B cell (primary cell): ENCODE results near the gene KCNK2. TPM values are rescaled to one million over a fixed set of nuclear protein-coding genes. Genes with fewer than 3 reads are reported as not detected.

Source experiments
- ATAC-seq: fragments of 200-7000 bp; cut with Tn5 transposase; one replicate; pipeline ENCODE4 v1.10.0; 2021; ENCODE audit warnings: low read depth, mild to moderate bottlenecking, moderate number of reproducible peaks, moderate library complexity
- CTCF ChIA-PET: fragments of 350-600 bp; sonication (Branson Sonifier 250); formaldehyde crosslinking; loops from one replicate; lab custom pipeline; 2021; ENCODE audit warnings: antibody characterized with exemption, inconsistent platforms; lab: Charles Lee
- POLR2A ChIA-PET: fragments of 350-600 bp; sonication (Branson Sonifier 250); formaldehyde crosslinking; loops from one replicate; lab custom pipeline; 2021; ENCODE audit warnings: antibody characterized with exemption; lab: Charles Lee
- DNase-seq: peaks from one replicate; pipeline ENCODE4 v3.0.0; 2013
- H2AFZ ChIP-seq: 2 replicates; pipeline ENCODE4 v1.6.1; 2012; ENCODE audit warnings: mild to moderate bottlenecking, low read depth, low read length; ENCODE audit not compliant: insufficient read depth, poor library complexity, severe bottlenecking
- H3K27ac ChIP-seq, 2 donors: 1 replicate in 1 of 2; 2 replicates in 1 of 2; pipeline ENCODE4 v1.5.1; 2012 to 2013; ENCODE audit warnings: low read length in 2 of 2, mild to moderate bottlenecking in 2 of 2, moderate library complexity in 1 of 2
- H3K27me3 ChIP-seq, 4 experiments: fragments of 200-600 bp in 1 of 4; sonication (generic) in 1 of 4; replicated peaks in 1 of 4; 1 replicate in 2 of 4; 2 replicates in 2 of 4; pipeline versions ENCODE4 v1.6.1 to v1.7.0; 2013 to 2016; ENCODE audit warnings: low read length in 3 of 4, mild to moderate bottlenecking in 2 of 4, mixed read lengths in 1 of 4, moderate library complexity in 1 of 4; ENCODE audit not compliant: insufficient read depth in 4 of 4, control insufficient read depth in 3 of 4; ENCODE audit errors: control extremely low read depth in 1 of 4
- H3K36me3 ChIP-seq, 2 experiments: replicated peaks in 1 of 2; 1 replicate in 1 of 2; 2 replicates in 1 of 2; pipeline versions ENCODE4 v1.6.1 to v1.7.1; 2013; ENCODE audit warnings: low read length in 1 of 2; ENCODE audit not compliant: insufficient read depth in 2 of 2, control insufficient read depth in 1 of 2; ENCODE audit errors: control extremely low read depth in 1 of 2, extremely low read depth in 1 of 2
- H3K4me1 ChIP-seq, 2 donors: fragments of 200-600 bp in 1 of 2; sonication (generic) in 1 of 2; 1 replicate in 1 of 2; 2 replicates in 1 of 2; pipeline versions ENCODE4 v1.5.1 to v1.6.1; 2013 to 2017; ENCODE audit warnings: low read length in 2 of 2; ENCODE audit not compliant: control insufficient read depth in 2 of 2, insufficient read depth in 2 of 2
- H3K4me2 ChIP-seq: replicated peaks from 2 replicates; pipeline ENCODE3; 2012; ENCODE audit warnings: mild to moderate bottlenecking, low read depth, low read length; ENCODE audit not compliant: poor library complexity, severe bottlenecking
- H3K4me3 ChIP-seq, 5 experiments: fragments of 200-600 bp in 1 of 5; sonication (generic) in 1 of 5; 1 replicate in 3 of 5; 2 replicates in 2 of 5; pipeline versions ENCODE4 v1.5.1 to v1.7.0; 2011 to 2016; ENCODE audit warnings: low read length in 4 of 5, mild to moderate bottlenecking in 4 of 5, low read depth in 2 of 5, control low read depth in 1 of 5, moderate library complexity in 1 of 5; ENCODE audit not compliant: insufficient read depth in 1 of 5; ENCODE audit errors: control extremely low read depth in 1 of 5, extremely low read depth in 1 of 5
- H3K79me2 ChIP-seq: fragments of 200-600 bp; sonication (generic); one replicate; pipeline ENCODE4 v1.6.0; 2016; ENCODE audit warnings: low read length; ENCODE audit not compliant: control insufficient read depth, insufficient read depth
- H3K9ac ChIP-seq: fragments of 200-600 bp; sonication (generic); 2 replicates; pipeline ENCODE4 v1.6.1; 2017; ENCODE audit warnings: mild to moderate bottlenecking, low read length, moderate library complexity
- H3K9me3 ChIP-seq, 3 donors: one replicate each; pipeline versions ENCODE4 v1.6.1 to v1.7.1; 2013; ENCODE audit warnings: low read length in 2 of 3; ENCODE audit not compliant: control insufficient read depth in 2 of 3, insufficient read depth in 1 of 3; ENCODE audit errors: control extremely low read depth in 1 of 3
- H4K20me1 ChIP-seq: 2 replicates; pipeline ENCODE4 v1.6.0; 2012; ENCODE audit warnings: mild to moderate bottlenecking, low read length; ENCODE audit not compliant: insufficient read depth, control insufficient read depth, poor library complexity, severe bottlenecking
- H3K27ac Mint-ChIP-seq: one replicate; pipeline ENCODE4 v1.8.0; 2021; ENCODE audit warnings: mixed read lengths
- H3K27me3 Mint-ChIP-seq: one replicate; pipeline ENCODE4 v1.8.0; 2021; ENCODE audit warnings: mixed read lengths
- H3K4me1 Mint-ChIP-seq: one replicate; pipeline ENCODE4 v1.8.0; 2021; ENCODE audit warnings: mixed read lengths
- H3K4me3 Mint-ChIP-seq: one replicate; pipeline ENCODE4 v1.8.0; 2021; ENCODE audit warnings: mixed read lengths
- H3K9me3 Mint-ChIP-seq: one replicate; pipeline ENCODE4 v1.8.0; 2022; ENCODE audit warnings: mixed read lengths; ENCODE audit not compliant: insufficient read depth
- EZH2 ChIP-seq: IDR thresholded peaks from 2 replicates; pipeline ENCODE4 v1.6.1; 2012; ENCODE audit warnings: borderline replicate concordance, low read depth, mild to moderate bottlenecking, moderate library complexity, low read length; ENCODE audit not compliant: insufficient read depth, poor library complexity, severe bottlenecking
- WGBS: methylation state at CpG from one replicate; pipeline ENCODE4 v1.1.5; 2013; ENCODE audit warnings: missing lambda C conversion rate; ENCODE audit not compliant: insufficient coverage; 5-methylcytosine and 5-hydroxymethylcytosine counted together
- intact Hi-C: fragments of 100-400 bp; cut with micrococcal nuclease; formaldehyde crosslinking; loops from one replicate; pipeline ENCODE4 v1.10.0; 2022
- polyA plus RNA-seq: library from polyadenylated mRNA; depleted of rRNA; stranded (reverse); fragments of >200 nt; gene quantifications from 2 replicates; pipeline ENCODE4 v1.2.3, GENCODE V29; 2012
- total RNA-seq, 2 donors: library from RNA; stranded (reverse); fragments of 120-200 nt in 1 of 2; gene quantifications; 1 replicate in 1 of 2; 2 replicates in 1 of 2; pipeline versions ENCODE4 v1.2.3 to v1.2.4, GENCODE V29; 2013 to 2022
- TF ChIP-seq, protein P1 (sequence below): fragments of 200-600 bp; IDR thresholded peaks from one replicate; pipeline ENCODE4 v1.8.0; 2022; ENCODE audit warnings: antibody characterized with exemption, mild to moderate bottlenecking

KCNK2 gene
- total and polyA plus RNA-seq, 2 donors (not counting 1 experiment from before 2014, with no cell fraction given) = not detected

GRCh38 chr1:215137985-215138384 is 55.4 kb downstream of the KCNK2 start:
- ATAC-seq (no peak), DNase-seq (no peak)
- WGBS = no CpG with 5 or more reads among the region's 2 CpGs
- H3K4me3 Mint-ChIP-seq = no peak overlapping the region
- H3K9me3 ChIP-seq = no peaks in the 10 kb centered on the region
- ChIA-PET POLR2A (no interaction called here), CTCF (no interaction called here)
- H3K27ac Mint-ChIP-seq = no peak overlapping the region
- no peak overlapping the region for H3K4me3 ChIP-seq
- peaks cover 4% of the 10 kb centered on the region for H3K9me3 Mint-ChIP-seq
- no peaks in the 10 kb centered on the region for H3K27me3 ChIP-seq
- no peak overlapping the region for H3K27ac ChIP-seq
- H2AFZ ChIP-seq = no peak overlapping the region
- intact Hi-C loops = no loop called here
- H3K36me3 ChIP-seq = no peaks in the 10 kb centered on the region
- TF ChIP-seq, protein P1, sequence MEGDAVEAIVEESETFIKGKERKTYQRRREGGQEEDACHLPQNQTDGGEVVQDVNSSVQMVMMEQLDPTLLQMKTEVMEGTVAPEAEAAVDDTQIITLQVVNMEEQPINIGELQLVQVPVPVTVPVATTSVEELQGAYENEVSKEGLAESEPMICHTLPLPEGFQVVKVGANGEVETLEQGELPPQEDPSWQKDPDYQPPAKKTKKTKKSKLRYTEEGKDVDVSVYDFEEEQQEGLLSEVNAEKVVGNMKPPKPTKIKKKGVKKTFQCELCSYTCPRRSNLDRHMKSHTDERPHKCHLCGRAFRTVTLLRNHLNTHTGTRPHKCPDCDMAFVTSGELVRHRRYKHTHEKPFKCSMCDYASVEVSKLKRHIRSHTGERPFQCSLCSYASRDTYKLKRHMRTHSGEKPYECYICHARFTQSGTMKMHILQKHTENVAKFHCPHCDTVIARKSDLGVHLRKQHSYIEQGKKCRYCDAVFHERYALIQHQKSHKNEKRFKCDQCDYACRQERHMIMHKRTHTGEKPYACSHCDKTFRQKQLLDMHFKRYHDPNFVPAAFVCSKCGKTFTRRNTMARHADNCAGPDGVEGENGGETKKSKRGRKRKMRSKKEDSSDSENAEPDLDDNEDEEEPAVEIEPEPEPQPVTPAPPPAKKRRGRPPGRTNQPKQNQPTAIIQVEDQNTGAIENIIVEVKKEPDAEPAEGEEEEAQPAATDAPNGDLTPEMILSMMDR = no peak
- no peak for TF ChIP-seq EZH2
- H3K4me1 Mint-ChIP-seq = no peaks in the 10 kb centered on the region
- no peaks in the 10 kb centered on the region for H3K79me2 ChIP-seq
- no peak overlapping the region for H3K4me2 ChIP-seq
- H3K9ac ChIP-seq = no peak overlapping the region
- no peaks in the 10 kb centered on the region for H3K4me1 ChIP-seq
- no peaks in the 10 kb centered on the region for H4K20me1 ChIP-seq
- no peaks in the 10 kb centered on the region for H3K27me3 Mint-ChIP-seq

- POLR2A ChIA-PET = no interaction called here
- Histone ChIP-seq H3K27me3 (no peaks in the 10 kb centered on the region), H4K20me1 (no peaks in the 10 kb centered on the region), H3K9me3 (no peaks in the 10 kb centered on the region), H3K9ac (no peak overlapping the region), H3K4me3 (no peak overlapping the region), H3K4me2 (no peak overlapping the region), H3K36me3 (no peaks in the 10 kb centered on the region), H3K27ac (no peak overlapping the region), H3K79me2 (no peaks in the 10 kb centered on the region), H3K4me1 (no peaks in the 10 kb centered on the region), H2AFZ (no peak overlapping the region)
- H3K27me3 Mint-ChIP-seq = no peaks in the 10 kb centered on the region
- WGBS = no CpG with 5 or more reads among the region's 1 CpG
- no peaks in the 10 kb centered on the region for H3K4me1 Mint-ChIP-seq
- CTCF ChIA-PET = no interaction called here
- no peak overlapping the region for H3K4me3 Mint-ChIP-seq
- peaks cover 4% of the 10 kb centered on the region for H3K9me3 Mint-ChIP-seq
- no peak for ATAC-seq
- no peak for TF ChIP-seq EZH2
- TF ChIP-seq, protein P1 = no peak
- H3K27ac Mint-ChIP-seq = no peak overlapping the region
- intact Hi-C loops = no loop called here
- no peak for DNase-seq
Observed at GRCh38 chr1:215140135-215140534, 57.6 kb downstream of the KCNK2 start.
